GM23338 (cell line): ENCODE results near the gene RNF115. TPM values are rescaled to one million over a fixed set of nuclear protein-coding genes. Genes with fewer than 3 reads are reported as not detected.

Experiments used
- ATAC-seq: fragments of 200-7000 bp; cut with Tn5 transposase; 3 replicates; pipeline ENCODE4 v1.9.1; 2020
- DNase-seq: peaks from one replicate; pipeline ENCODE4 v3.0.0-alpha.2; 2015; ENCODE audit warnings: low spot score
- H2AFZ ChIP-seq: fragments of 200-600 bp; sonication (generic); 2 replicates; pipeline ENCODE4 v1.8.0; 2016; ENCODE audit warnings: antibody characterized with exemption, mild to moderate bottlenecking, moderate library complexity
- H3F3A ChIP-seq: fragments of 200-600 bp; sonication (generic); replicated peaks from 2 replicates; pipeline ENCODE4 v1.8.0; 2017; ENCODE audit warnings: antibody characterized with exemption, mixed run types, low read depth
- H3K27ac ChIP-seq: fragments of 200-600 bp; sonication (generic); 2 replicates; pipeline ENCODE4 v1.6.1; 2016; ENCODE audit warnings: low read depth
- H3K27me3 ChIP-seq: fragments of 200-600 bp; sonication (generic); 2 replicates; pipeline ENCODE4 v1.8.0; 2016; ENCODE audit warnings: mild to moderate bottlenecking, mixed run types, moderate library complexity; ENCODE audit not compliant: insufficient read depth
- H3K36me3 ChIP-seq: fragments of 200-600 bp; sonication (generic); 2 replicates; pipeline ENCODE4 v1.8.0; 2016; ENCODE audit warnings: mild to moderate bottlenecking; ENCODE audit not compliant: insufficient read depth
- H3K4me1 ChIP-seq: fragments of 200-600 bp; sonication (generic); 2 replicates; pipeline ENCODE4 v1.8.0; 2016; ENCODE audit warnings: mild to moderate bottlenecking, moderate library complexity; ENCODE audit not compliant: insufficient read depth
- H3K4me2 ChIP-seq: fragments of 200-600 bp; sonication (generic); 2 replicates; pipeline ENCODE4 v1.7.1; 2017; ENCODE audit warnings: mixed run types
- H3K4me3 ChIP-seq: fragments of 200-600 bp; sonication (generic); 2 replicates; pipeline ENCODE4 v1.6.1; 2016; ENCODE audit warnings: mixed run types
- H3K79me2 ChIP-seq: fragments of 200-600 bp; sonication (generic); replicated peaks from 2 replicates; pipeline ENCODE4 v1.8.0; 2017; ENCODE audit warnings: mild to moderate bottlenecking; ENCODE audit not compliant: insufficient read depth
- H3K9me2 ChIP-seq: fragments of 200-600 bp; sonication (generic); 2 replicates; pipeline ENCODE4 v1.8.0; 2017; ENCODE audit not compliant: insufficient read depth
- H4K20me1 ChIP-seq: fragments of 200-600 bp; sonication (generic); replicated peaks from 2 replicates; pipeline ENCODE4 v1.8.0; 2017; ENCODE audit warnings: mild to moderate bottlenecking; ENCODE audit not compliant: insufficient read depth
- H3K27ac Mint-ChIP-seq: 2 replicates; pipeline ENCODE4 v1.8.0; 2020; ENCODE audit warnings: inconsistent platforms, mild to moderate bottlenecking, moderate library complexity, mixed read lengths
- H3K27me3 Mint-ChIP-seq: 3 replicates; pipeline ENCODE4 v1.8.0; 2022; ENCODE audit warnings: low read depth, mild to moderate bottlenecking, moderate library complexity, mixed read lengths, inconsistent platforms; ENCODE audit not compliant: insufficient read depth, poor library complexity
- H3K36me3 Mint-ChIP-seq: 3 replicates; pipeline ENCODE4 v1.8.0; 2021; ENCODE audit warnings: low read depth, mild to moderate bottlenecking, inconsistent platforms, moderate library complexity, mixed read lengths
- H3K4me1 Mint-ChIP-seq: 3 replicates; pipeline ENCODE4 v1.8.0; 2020; ENCODE audit warnings: mild to moderate bottlenecking, inconsistent platforms, mixed read lengths
- H3K4me3 Mint-ChIP-seq: 3 replicates; pipeline ENCODE4 v1.8.0; 2021; ENCODE audit warnings: moderate library complexity, mild to moderate bottlenecking, inconsistent platforms, mixed read lengths
- H3K9me3 Mint-ChIP-seq: 3 replicates; pipeline ENCODE4 v1.8.0; 2020; ENCODE audit warnings: moderate library complexity, mild to moderate bottlenecking, inconsistent platforms, mixed read lengths
- CREB1 ChIP-seq: fragments of 250-450 bp; sonication (Bioruptor Pico); IDR thresholded peaks from 2 replicates; pipeline ENCODE4 v1.5.0; 2020; ENCODE audit warnings: low read depth, mild to moderate bottlenecking, moderate library complexity
- EZH2 ChIP-seq: fragments of 200-600 bp; sonication (generic); IDR thresholded peaks from one replicate; pipeline ENCODE4 v1.8.0; 2017; ENCODE audit warnings: antibody characterized with exemption, mild to moderate bottlenecking, low read depth; ENCODE audit not compliant: unreplicated experiment
- EZH2phosphoT487 ChIP-seq: fragments of 200-600 bp; sonication (generic); IDR thresholded peaks from one replicate; pipeline ENCODE4 v1.8.1; 2018; ENCODE audit warnings: antibody characterized with exemption; ENCODE audit not compliant: unreplicated experiment
- JUNB ChIP-seq: IDR thresholded peaks from one replicate; pipeline ENCODE4 v1.6.1; 2016; ENCODE audit warnings: antibody characterized with exemption; ENCODE audit not compliant: unreplicated experiment
- NANOG ChIP-seq: IDR thresholded peaks from 2 replicates; pipeline ENCODE4 v1.6.1; 2016; ENCODE audit warnings: antibody characterized with exemption, borderline replicate concordance
- POLR2AphosphoS5 ChIP-seq: IDR thresholded peaks from 2 replicates; pipeline ENCODE4 v1.6.1; 2016; ENCODE audit warnings: antibody characterized with exemption, low read depth
- STAT1 ChIP-seq: IDR thresholded peaks from one replicate; pipeline ENCODE4 v1.6.1; 2016; ENCODE audit warnings: antibody characterized with exemption; ENCODE audit not compliant: unreplicated experiment
- ZNF114 ChIP-seq: fragments of 250-450 bp; sonication (Bioruptor Pico); IDR thresholded peaks from 2 replicates; pipeline ENCODE4 v1.5.0; 2020; ENCODE audit warnings: mild to moderate bottlenecking, moderate library complexity
- ZNF331 ChIP-seq: fragments of 250-450 bp; sonication (Bioruptor Pico); IDR thresholded peaks from 2 replicates; pipeline ENCODE4 v1.5.0; 2020; ENCODE audit warnings: low read depth, mild to moderate bottlenecking, moderate library complexity
- polyA plus RNA-seq: library from polyadenylated mRNA; unstranded; fragments of >200 nt; fragmentation: Nextera tagmentation; extraction: Ambion mirVana; gene quantifications from 2 replicates; pipeline ENCODE4 v1.2.1, GENCODE V29; 2016
- total RNA-seq: library from RNA; depleted of rRNA; stranded (reverse); fragments of >200 nt; shearing (Covaris generic); gene quantifications from 2 replicates; pipeline ENCODE4 v1.2.3, GENCODE V29; 2014
- TF ChIP-seq, protein P1 (sequence below): fragments of 250-450 bp; sonication (Bioruptor Pico); IDR thresholded peaks from 2 replicates; pipeline ENCODE4 v1.5.0; 2020; ENCODE audit warnings: mild to moderate bottlenecking, moderate library complexity
- TF ChIP-seq, protein P2 (sequence below), 2 experiments: fragments of 200-600 bp in 1 of 2; sonication (generic) in 1 of 2; conservative IDR thresholded peaks; 2 replicates each; pipeline versions ENCODE4 v1.5.1 to v1.6.1; 2016 to 2017; ENCODE audit warnings: antibody characterized with exemption in 2 of 2, low read depth in 2 of 2, mild to moderate bottlenecking in 2 of 2, moderate library complexity in 1 of 2
- TF ChIP-seq, protein P3 (sequence below): IDR thresholded peaks from 2 replicates; pipeline ENCODE4 v1.6.1; 2016; ENCODE audit warnings: antibody characterized with exemption

Gene RNF115
- total and polyA plus RNA-seq, 2 experiments from 2014 or later, result 10.6 to 10.9 TPM

DNA sequence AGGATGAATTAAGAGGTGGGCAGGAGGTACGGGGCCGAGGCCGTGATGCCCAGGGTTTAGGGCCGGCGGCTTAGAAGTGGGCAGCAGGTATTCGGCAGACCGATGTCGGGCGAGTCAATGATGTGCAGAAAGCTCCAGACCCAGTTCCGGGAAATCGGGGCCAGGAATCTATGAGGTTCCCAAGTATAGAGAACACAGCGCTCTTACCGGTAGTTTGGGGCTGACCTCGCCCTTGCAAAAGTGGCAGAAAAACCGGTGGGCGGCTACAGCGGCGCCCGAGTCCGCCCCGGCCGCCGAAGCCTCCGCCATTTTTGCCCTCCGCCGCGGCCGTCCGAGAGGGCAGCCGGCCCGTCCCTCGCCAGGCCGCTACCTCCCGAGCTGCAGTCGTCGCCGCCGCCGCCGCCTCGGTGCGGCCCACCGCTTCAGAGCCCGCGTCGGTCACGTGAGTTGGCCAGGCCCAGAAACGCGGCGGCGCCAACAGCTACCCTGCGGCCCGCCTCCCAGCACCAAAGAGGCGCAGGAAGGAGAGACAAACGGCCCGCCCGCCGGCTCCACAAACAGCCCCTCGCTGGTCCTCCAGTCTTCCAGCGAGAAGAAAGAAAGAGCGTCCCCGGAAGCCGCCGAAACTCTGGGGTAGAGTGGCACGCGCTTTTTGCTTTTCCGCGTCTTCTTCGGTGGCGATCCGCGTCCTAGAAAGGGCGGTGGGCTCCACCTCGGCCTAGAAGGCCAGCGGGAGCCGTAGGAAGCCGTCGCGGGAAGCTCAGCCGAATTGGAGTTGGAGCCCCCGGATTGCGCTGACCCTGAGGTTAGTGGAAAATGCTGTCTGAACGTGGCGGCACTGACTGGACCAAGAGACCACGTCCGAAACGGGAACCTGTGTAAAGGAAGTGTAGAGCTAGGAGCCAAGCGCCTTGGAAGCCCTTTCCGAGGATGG lies at the start of gene RNF115, which contains the start of gene POLR3C (continued):
- TF ChIP-seq STAT1, result no peak

DNA sequence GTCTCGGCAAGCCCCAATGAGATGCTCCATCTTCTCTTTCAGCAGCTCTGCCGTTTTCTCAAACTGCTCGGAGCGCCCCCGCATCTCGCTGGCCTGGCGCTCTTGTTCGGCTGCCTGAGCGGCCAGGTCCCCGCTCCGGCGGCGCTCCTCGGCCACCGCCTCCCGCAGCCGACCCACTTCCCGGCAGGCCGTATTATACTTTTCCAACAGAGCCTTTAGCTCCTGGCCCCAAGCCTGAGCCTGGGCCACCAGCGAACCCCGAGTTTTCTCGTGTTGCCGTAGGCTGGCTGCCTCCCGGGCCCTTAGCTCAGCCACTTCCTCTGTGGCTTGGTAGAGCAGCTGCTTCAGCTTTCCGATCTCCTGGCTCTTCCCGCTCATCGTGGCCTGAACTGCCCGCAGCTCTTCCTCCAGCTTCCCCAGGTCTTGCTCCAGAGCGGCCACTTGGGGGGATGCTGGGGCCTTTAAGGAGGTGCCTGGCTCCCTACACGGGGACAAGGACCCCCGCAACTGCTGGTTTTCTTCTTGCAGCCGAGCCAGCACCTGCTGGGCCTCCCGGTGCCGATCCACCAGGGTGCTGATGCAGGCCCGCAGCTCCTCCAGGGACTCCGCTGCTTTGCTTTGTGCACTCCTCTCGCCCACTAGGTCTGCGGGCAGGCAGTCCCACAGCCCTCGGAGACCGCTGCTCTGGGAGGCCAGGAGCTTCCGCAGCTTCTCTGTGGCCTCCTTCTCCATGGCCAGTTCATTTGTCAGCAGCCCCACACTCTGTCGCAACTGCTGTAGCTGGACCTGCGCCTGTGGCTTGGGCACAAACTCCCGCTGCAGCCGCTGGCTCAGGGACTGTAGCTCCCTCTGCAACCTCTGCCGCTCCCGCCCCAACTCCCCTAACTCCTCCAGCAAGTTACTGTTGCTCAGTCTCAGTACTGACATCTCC lies 48.4 kb upstream of the RNF115 start:
- no peak for TF ChIP-seq STAT1
- peak; percentile 38; the same call in 1 of the 2 replicates for TF ChIP-seq POLR2AphosphoS5
- TF ChIP-seq CREB1 (CRISPR knock-in tag), result no peak
- TF ChIP-seq EZH2, result no peak
- TF ChIP-seq, protein P1, sequence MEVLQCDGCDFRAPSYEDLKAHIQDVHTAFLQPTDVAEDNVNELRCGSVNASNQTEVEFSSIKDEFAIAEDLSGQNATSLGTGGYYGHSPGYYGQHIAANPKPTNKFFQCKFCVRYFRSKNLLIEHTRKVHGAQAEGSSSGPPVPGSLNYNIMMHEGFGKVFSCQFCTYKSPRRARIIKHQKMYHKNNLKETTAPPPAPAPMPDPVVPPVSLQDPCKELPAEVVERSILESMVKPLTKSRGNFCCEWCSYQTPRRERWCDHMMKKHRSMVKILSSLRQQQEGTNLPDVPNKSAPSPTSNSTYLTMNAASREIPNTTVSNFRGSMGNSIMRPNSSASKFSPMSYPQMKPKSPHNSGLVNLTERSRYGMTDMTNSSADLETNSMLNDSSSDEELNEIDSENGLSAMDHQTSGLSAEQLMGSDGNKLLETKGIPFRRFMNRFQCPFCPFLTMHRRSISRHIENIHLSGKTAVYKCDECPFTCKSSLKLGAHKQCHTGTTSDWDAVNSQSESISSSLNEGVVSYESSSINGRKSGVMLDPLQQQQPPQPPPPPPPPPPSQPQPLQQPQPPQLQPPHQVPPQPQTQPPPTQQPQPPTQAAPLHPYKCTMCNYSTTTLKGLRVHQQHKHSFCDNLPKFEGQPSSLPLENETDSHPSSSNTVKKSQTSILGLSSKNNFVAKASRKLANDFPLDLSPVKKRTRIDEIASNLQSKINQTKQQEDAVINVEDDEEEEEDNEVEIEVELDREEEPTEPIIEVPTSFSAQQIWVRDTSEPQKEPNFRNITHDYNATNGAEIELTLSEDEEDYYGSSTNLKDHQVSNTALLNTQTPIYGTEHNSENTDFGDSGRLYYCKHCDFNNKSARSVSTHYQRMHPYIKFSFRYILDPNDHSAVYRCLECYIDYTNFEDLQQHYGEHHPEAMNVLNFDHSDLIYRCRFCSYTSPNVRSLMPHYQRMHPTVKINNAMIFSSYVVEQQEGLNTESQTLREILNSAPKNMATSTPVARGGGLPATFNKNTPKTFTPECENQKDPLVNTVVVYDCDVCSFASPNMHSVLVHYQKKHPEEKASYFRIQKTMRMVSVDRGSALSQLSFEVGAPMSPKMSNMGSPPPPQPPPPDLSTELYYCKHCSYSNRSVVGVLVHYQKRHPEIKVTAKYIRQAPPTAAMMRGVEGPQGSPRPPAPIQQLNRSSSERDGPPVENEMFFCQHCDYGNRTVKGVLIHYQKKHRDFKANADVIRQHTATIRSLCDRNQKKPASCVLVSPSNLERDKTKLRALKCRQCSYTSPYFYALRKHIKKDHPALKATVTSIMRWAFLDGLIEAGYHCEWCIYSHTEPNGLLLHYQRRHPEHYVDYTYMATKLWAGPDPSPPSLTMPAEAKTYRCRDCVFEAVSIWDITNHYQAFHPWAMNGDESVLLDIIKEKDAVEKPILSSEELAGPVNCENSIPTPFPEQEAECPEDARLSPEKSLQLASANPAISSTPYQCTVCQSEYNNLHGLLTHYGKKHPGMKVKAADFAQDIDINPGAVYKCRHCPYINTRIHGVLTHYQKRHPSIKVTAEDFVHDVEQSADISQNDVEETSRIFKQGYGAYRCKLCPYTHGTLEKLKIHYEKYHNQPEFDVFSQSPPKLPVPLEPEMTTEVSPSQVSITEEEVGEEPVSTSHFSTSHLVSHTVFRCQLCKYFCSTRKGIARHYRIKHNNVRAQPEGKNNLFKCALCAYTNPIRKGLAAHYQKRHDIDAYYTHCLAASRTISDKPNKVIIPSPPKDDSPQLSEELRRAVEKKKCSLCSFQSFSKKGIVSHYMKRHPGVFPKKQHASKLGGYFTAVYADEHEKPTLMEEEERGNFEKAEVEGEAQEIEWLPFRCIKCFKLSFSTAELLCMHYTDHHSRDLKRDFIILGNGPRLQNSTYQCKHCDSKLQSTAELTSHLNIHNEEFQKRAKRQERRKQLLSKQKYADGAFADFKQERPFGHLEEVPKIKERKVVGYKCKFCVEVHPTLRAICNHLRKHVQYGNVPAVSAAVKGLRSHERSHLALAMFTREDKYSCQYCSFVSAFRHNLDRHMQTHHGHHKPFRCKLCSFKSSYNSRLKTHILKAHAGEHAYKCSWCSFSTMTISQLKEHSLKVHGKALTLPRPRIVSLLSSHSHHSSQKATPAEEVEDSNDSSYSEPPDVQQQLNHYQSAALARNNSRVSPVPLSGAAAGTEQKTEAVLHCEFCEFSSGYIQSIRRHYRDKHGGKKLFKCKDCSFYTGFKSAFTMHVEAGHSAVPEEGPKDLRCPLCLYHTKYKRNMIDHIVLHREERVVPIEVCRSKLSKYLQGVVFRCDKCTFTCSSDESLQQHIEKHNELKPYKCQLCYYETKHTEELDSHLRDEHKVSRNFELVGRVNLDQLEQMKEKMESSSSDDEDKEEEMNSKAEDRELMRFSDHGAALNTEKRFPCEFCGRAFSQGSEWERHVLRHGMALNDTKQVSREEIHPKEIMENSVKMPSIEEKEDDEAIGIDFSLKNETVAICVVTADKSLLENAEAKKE, result no peak
- TF ChIP-seq NANOG, result no peak
- TF ChIP-seq EZH2phosphoT487, result no peak
- no peak for TF ChIP-seq JUNB
- TF ChIP-seq, protein P2, sequence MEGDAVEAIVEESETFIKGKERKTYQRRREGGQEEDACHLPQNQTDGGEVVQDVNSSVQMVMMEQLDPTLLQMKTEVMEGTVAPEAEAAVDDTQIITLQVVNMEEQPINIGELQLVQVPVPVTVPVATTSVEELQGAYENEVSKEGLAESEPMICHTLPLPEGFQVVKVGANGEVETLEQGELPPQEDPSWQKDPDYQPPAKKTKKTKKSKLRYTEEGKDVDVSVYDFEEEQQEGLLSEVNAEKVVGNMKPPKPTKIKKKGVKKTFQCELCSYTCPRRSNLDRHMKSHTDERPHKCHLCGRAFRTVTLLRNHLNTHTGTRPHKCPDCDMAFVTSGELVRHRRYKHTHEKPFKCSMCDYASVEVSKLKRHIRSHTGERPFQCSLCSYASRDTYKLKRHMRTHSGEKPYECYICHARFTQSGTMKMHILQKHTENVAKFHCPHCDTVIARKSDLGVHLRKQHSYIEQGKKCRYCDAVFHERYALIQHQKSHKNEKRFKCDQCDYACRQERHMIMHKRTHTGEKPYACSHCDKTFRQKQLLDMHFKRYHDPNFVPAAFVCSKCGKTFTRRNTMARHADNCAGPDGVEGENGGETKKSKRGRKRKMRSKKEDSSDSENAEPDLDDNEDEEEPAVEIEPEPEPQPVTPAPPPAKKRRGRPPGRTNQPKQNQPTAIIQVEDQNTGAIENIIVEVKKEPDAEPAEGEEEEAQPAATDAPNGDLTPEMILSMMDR (conservative IDR thresholded peaks at IDR 0.05; ENCODE audit: low read depth in 2 of 2), result 0 out of 4 replicates have a peak, but pooled peaks have one; percentile 2 to 13
- TF ChIP-seq ZNF331 (CRISPR knock-in tag), result no peak
- TF ChIP-seq, protein P3, sequence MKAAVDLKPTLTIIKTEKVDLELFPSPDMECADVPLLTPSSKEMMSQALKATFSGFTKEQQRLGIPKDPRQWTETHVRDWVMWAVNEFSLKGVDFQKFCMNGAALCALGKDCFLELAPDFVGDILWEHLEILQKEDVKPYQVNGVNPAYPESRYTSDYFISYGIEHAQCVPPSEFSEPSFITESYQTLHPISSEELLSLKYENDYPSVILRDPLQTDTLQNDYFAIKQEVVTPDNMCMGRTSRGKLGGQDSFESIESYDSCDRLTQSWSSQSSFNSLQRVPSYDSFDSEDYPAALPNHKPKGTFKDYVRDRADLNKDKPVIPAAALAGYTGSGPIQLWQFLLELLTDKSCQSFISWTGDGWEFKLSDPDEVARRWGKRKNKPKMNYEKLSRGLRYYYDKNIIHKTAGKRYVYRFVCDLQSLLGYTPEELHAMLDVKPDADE, result no peak
- no peak for TF ChIP-seq ZNF114 (CRISPR knock-in tag)
- Histone ChIP-seq H3K9me2 (0 out of 2 replicates have a peak, but pooled peaks cover 3% of the 10 kb centered on the region), H3F3A (0 out of 2 replicates have a peak, but pooled peaks cover 7% of the 10 kb centered on the region), H3K4me1 (peaks cover 16% of the 10 kb centered on the region), H3K27ac (no peak overlapping the region), H3K4me3 (peak overlapping the region; percentile 66), H3K79me2 (no peaks in the 10 kb centered on the region), H3K36me3 (no peaks in the 10 kb centered on the region), H2AFZ (peak overlapping the region; percentile 97), H3K27me3 (peaks cover 33% of the 10 kb centered on the region), H3K4me2 (peak overlapping the region; percentile 86), H4K20me1 (no peaks in the 10 kb centered on the region)
- H3K27ac Mint-ChIP-seq, result no peak overlapping the region
- peak overlapping the region; percentile 75 for H3K4me3 Mint-ChIP-seq
- DNase-seq (peak; percentile 71), ATAC-seq (peak; percentile 82)
- peaks cover 4% of the 10 kb centered on the region; the same call in 1 of the 3 replicates for H3K36me3 Mint-ChIP-seq
- H3K9me3 Mint-ChIP-seq, result 0 out of 3 replicates have a peak, but pooled peaks cover 4% of the 10 kb centered on the region
- H3K27me3 Mint-ChIP-seq, result peaks cover 29% of the 10 kb centered on the region
- H3K4me1 Mint-ChIP-seq, result peaks cover 31% of the 10 kb centered on the region
